K562 (cell line): ENCODE measurements around the gene GMPR. TPM values are rescaled to one million over a fixed set of nuclear protein-coding genes. Genes with fewer than 3 reads are reported as not detected.
A peak's percentile ranks its signal among the peaks of the same experiment; 100 is the strongest.

Source experiments
- AFF1 ChIP-seq, 2 experiments: fragments of 450-650 bp; IDR thresholded peaks; 2 replicates each; pipeline ENCODE4 v1.6.1; 2018; ENCODE audit warnings: mild to moderate bottlenecking in 2 of 2, low read depth in 1 of 2; ENCODE audit not compliant: partially characterized antibody in 2 of 2
- ATF6 ChIP-seq: sonication (generic); formaldehyde crosslinking; IDR thresholded peaks from 2 replicates; pipeline ENCODE4 v1.4.0; 2020; ENCODE audit warnings: mild to moderate bottlenecking, missing genetic modification reagents
- CCNT2 ChIP-seq: IDR thresholded peaks from 2 replicates; pipeline ENCODE4 v1.6.1; 2011; ENCODE audit warnings: borderline replicate concordance, low read depth, mild to moderate bottlenecking, moderate library complexity, mixed read lengths, low read length; ENCODE audit not compliant: insufficient read length; ENCODE audit errors: extremely low read depth
- COPS2 ChIP-seq: fragments of 450-650 bp; conservative IDR thresholded peaks from 2 replicates; pipeline ENCODE4 v1.6.1; 2016; ENCODE audit warnings: mild to moderate bottlenecking, moderate library complexity
- FOXJ3 ChIP-seq: sonication (generic); formaldehyde crosslinking; IDR thresholded peaks from 2 replicates; pipeline ENCODE4 v1.4.0; 2020; ENCODE audit warnings: mild to moderate bottlenecking, missing genetic modification reagents
- HEY1 ChIP-seq: fragments of 250-450 bp; sonication (Bioruptor Pico); IDR thresholded peaks from 2 replicates; pipeline ENCODE4 v1.5.0; 2020; ENCODE audit warnings: mild to moderate bottlenecking, moderate library complexity, borderline replicate concordance
- IRF9 ChIP-seq: fragments of 450-650 bp; IDR thresholded peaks from 2 replicates; pipeline ENCODE4 v1.6.1; 2016; ENCODE audit warnings: missing biosample characterization, missing genetic modification characterization
- KDM1A ChIP-seq, 2 experiments: fragments of 450-650 bp; IDR thresholded peaks; 2 replicates each; pipeline ENCODE4 v1.6.1; 2016; ENCODE audit warnings: mild to moderate bottlenecking in 2 of 2
- MTA3 ChIP-seq: fragments of 450-650 bp; formaldehyde crosslinking; IDR thresholded peaks from 2 replicates; pipeline ENCODE4 v1.6.1; 2017; ENCODE audit warnings: mild to moderate bottlenecking, borderline replicate concordance
- PTRF ChIP-seq: fragments of 450-650 bp; IDR thresholded peaks from 2 replicates; pipeline ENCODE4 v1.6.1; 2016; ENCODE audit warnings: mild to moderate bottlenecking, missing genetic modification characterization, missing compliant biosample characterization
- RFX5 ChIP-seq: IDR thresholded peaks from 2 replicates; pipeline ENCODE4 v1.6.1; 2011; ENCODE audit warnings: low read depth, mild to moderate bottlenecking, improper control_type of control experiment, low read length
- RNF2 ChIP-seq: sonication (generic); IDR thresholded peaks from 2 replicates; pipeline ENCODE4 v1.6.1; 2016
- SIN3B ChIP-seq: fragments of 450-650 bp; IDR thresholded peaks from 2 replicates; pipeline ENCODE4 v1.6.1; 2017; ENCODE audit warnings: low read depth, mild to moderate bottlenecking, moderate library complexity
- TAF7 ChIP-seq: fragments of 450-650 bp; IDR thresholded peaks from 2 replicates; pipeline ENCODE4 v1.6.1; 2016; ENCODE audit warnings: missing genetic modification characterization, missing compliant biosample characterization
- ZKSCAN1 ChIP-seq: fragments of 150-350 bp; IDR thresholded peaks from 2 replicates; pipeline ENCODE4 v1.6.1; 2016; ENCODE audit warnings: low read depth, low read length
- ZNF121 ChIP-seq: sonication (generic); formaldehyde crosslinking; conservative IDR thresholded peaks from 2 replicates; pipeline ENCODE4 v1.8.0; 2022; ENCODE audit warnings: missing genetic modification reagents
- ZNF239 ChIP-seq: fragments of 250-450 bp; sonication (Bioruptor Pico); IDR thresholded peaks from 2 replicates; pipeline ENCODE4 v1.4.0; 2020; ENCODE audit warnings: mild to moderate bottlenecking
- ZNF274 ChIP-seq: IDR thresholded peaks from 2 replicates; pipeline ENCODE4 v1.6.1; 2011; ENCODE audit warnings: low read depth, mild to moderate bottlenecking, low read length, moderate library complexity, borderline replicate concordance
- ZNF449 ChIP-seq: fragments of 250-450 bp; sonication (Bioruptor Pico); IDR thresholded peaks from 2 replicates; pipeline ENCODE4 v1.8.0; 2022; ENCODE audit warnings: moderate library complexity, mild to moderate bottlenecking, inconsistent platforms
- polyA plus RNA-seq, 8 experiments: library from polyadenylated mRNA; depleted of rRNA in 4 of 8; stranded (reverse) in 5 of 8; unstranded in 3 of 8; fragments of >200 nt; fragmentation: Nextera tagmentation in 2 of 8; fragmentation: Illumina TruSeq in 1 of 8; extraction: Ambion mirVana in 2 of 8; extraction: Trizol in 1 of 8; gene quantifications; 2 replicates each; pipeline versions ENCODE4 v1.2.1 to v1.2.3, GENCODE V29; 2011 to 2014; ENCODE audit warnings: inconsistent platforms in 1 of 8, missing spikeins in 1 of 8
- total RNA-seq, 7 experiments: library from RNA; depleted of rRNA in 6 of 7; stranded (reverse); fragments of >200 nt in 6 of 7; fragmentation: Illumina TruSeq in 2 of 7; extraction: Trizol in 2 of 7; gene quantifications; 2 replicates each; pipeline versions ENCODE4 v1.2.1 to v1.2.3, GENCODE V29; 2011 to 2021; ENCODE audit warnings: low replicate concordance in 1 of 7

GMPR gene
- total and polyA plus RNA-seq, 9 of the 15 experiments (the other 6 are each of a cell fraction or from before 2014, with no cell fraction given): 34.6 to 83.7 (median 49.8) TPM

GRCh38 chr6:16267428-16268263, 29.3 kb downstream of the GMPR start (continued):
- TF ChIP-seq ATF6 (CRISPR knock-in tag) (peak; percentile 92), ZNF239 (peak; percentile 44), FOXJ3 (CRISPR knock-in tag) (no peak), HEY1 (CRISPR knock-in tag) (0 out of 2 replicates have a peak, but pooled peaks have one; percentile 61), MTA3 (peak; percentile 98), SIN3B (no peak), ZNF121 (no peak), RNF2 (peak; percentile 97), AFF1 (IDR thresholded peaks at IDR 0.05; ENCODE audit: low read depth in 1 of 2, partially characterized antibody in 2 of 2) (peak; percentile 76 to 92), CCNT2 (peak; percentile 99), COPS2 (no peak), TAF7 (tag) (peak; percentile 68; the same call in 1 of the 2 replicates), IRF9 (tag) (no peak), ZNF449 (peak; percentile 43; the same call in 1 of the 2 replicates), RFX5 (peak; percentile 56; the same call in 1 of the 2 replicates), PTRF (tag) (no peak), KDM1A (IDR thresholded peaks at IDR 0.05) (peak; percentile 72 to 84; a peak in 3 of 4 replicates), ZNF274 (peak; percentile 61; the same call in 1 of the 2 replicates), ZKSCAN1 (peak; percentile 78; the same call in 1 of the 2 replicates)
